Activated gamma-delta T cell treated with Interleukin-2 at 50 U/mL for 16 hours (primary cell): ENCODE data around the gene ACTRT3.
A peak's percentile ranks its signal among the peaks of the same experiment; 100 is the strongest.
"Not testable (repeated sequence)": the region's sequence is repeated elsewhere in the genome, so short reads cannot be mapped to it uniquely, and the experiment has no call there.

Experiments
- DNase-seq: peaks from one replicate; pipeline ENCODE4 v3.0.0-alpha.2; 2020

The ACTRT3 gene

GRCh38 chr3:169772305-169772896, 3.0 kb upstream of the ACTRT3 start:
- no peak for DNase-seq

- peak; percentile 55 for DNase-seq
Measured at GRCh38 chr3:169771497-169772304, 2.3 kb upstream of the ACTRT3 start.

GRCh38 chr3:169764882-169765612, 4.3 kb downstream of the ACTRT3 start, which contains the start of gene TERC:
Gene TERC (minus strand): TSS chr3:169765060.
- DNase-seq = peak; percentile 92

- peak; percentile 49 for DNase-seq
Measured at GRCh38 chr3:169764312-169764881, 5.0 kb downstream of the ACTRT3 start.

GRCh38 chr3:169760479-169760878, 8.9 kb downstream of the ACTRT3 start:
- DNase-seq = no peak

GRCh38 chr3:169759256-169759655, 10.1 kb downstream of the ACTRT3 start:
- DNase-seq = no peak

- no peak for DNase-seq
Measured at GRCh38 chr3:169758359-169758994, 10.9 kb downstream of the ACTRT3 start.

- DNase-seq = no peak
Measured at GRCh38 chr3:169755488-169755887, 13.9 kb downstream of the ACTRT3 start.

GRCh38 chr3:169754711-169755110, 14.7 kb downstream of the ACTRT3 start:
- DNase-seq = no peak

GRCh38 chr3:169751875-169752274, 17.5 kb downstream of the ACTRT3 start:
- DNase-seq = no peak

- DNase-seq = no peak
Measured at GRCh38 chr3:169750665-169751064, 18.7 kb downstream of the ACTRT3 start.

GRCh38 chr3:169748670-169749069, 20.7 kb downstream of the ACTRT3 start:
- no peak for DNase-seq

GRCh38 chr3:169746924-169747323, 22.4 kb downstream of the ACTRT3 start:
- DNase-seq = no peak

- no peak for DNase-seq
Measured at GRCh38 chr3:169744366-169745054, 24.9 kb downstream of the ACTRT3 start.

- DNase-seq = no peak
Measured at GRCh38 chr3:169739067-169739466, 30.3 kb downstream of the ACTRT3 start.

GRCh38 chr3:169731857-169732256, 37.5 kb downstream of the ACTRT3 start:
- not testable (repeated sequence) for DNase-seq

- DNase-seq = no peak
Measured at GRCh38 chr3:169722724-169723123, 46.6 kb downstream of the ACTRT3 start.

GRCh38 chr3:169718415-169718814, 50.9 kb downstream of the ACTRT3 start:
- DNase-seq = not testable (repeated sequence)
